ENCODE measurements around the gene CTPS2.
"Not testable (repeated sequence)": the region's sequence is repeated elsewhere in the genome, so short reads cannot be mapped to it uniquely, and the experiment has no call there.

CTPS2 gene, protein sequence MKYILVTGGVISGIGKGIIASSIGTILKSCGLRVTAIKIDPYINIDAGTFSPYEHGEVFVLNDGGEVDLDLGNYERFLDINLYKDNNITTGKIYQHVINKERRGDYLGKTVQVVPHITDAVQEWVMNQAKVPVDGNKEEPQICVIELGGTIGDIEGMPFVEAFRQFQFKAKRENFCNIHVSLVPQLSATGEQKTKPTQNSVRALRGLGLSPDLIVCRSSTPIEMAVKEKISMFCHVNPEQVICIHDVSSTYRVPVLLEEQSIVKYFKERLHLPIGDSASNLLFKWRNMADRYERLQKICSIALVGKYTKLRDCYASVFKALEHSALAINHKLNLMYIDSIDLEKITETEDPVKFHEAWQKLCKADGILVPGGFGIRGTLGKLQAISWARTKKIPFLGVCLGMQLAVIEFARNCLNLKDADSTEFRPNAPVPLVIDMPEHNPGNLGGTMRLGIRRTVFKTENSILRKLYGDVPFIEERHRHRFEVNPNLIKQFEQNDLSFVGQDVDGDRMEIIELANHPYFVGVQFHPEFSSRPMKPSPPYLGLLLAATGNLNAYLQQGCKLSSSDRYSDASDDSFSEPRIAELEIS

DNA sequence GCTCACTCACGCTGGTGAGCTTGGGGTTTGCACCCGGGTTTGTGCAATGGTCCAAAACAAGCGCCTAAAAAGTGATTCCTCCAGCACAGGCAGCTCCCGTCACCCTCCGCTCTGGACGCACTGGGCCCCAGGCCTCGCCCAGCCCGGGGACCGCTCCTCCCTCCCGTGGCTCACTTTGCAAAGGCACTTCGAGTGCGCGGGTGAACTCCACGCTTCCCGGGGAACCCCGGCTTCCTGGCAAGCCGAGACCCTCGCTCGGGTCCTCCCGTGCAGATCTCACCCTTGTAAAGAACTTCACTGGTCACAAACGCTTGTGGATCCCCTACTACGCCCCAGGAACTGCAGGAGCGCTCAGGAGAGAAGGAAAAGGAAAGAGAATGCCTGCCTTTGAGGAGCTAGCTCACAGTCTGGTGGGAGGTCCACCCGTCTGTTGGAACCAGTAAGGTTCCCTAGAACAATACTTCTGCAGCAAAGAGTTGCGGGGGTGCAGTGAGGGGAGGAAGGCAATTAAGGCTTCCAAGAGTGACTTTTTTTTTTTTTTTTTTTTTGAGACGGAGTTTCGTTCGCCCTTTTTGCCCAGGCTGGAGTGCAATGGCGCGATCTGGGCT lies at the start of gene CTPS2:
Gene CTPS2, minus strand, starts transcription at position 122 of the 608 bp plus-strand sequence. CDS start 9,767 bp downstream, outside the sequence.
- peak; percentile 27 for DNase-seq

DNA sequence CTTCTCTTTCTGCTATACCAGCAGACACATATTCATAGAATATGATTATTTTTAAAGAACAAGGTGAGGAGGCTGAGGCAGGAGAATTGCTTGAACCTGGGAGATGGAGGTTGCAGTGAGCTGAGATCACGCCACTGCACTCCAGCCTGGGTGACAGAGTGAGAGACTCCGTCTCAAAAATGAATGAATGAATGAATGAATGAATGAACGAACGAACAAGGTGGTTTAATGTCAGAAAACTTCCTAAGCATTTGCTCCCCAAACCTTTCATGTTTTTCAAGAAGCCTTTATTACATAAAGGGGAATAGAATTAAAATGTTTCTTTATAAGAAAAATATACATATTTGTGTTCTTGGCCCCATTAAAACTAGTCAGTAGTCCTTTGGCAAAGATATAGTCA lies 49.0 kb upstream of the CTPS2 start:
- not testable (repeated sequence) for DNase-seq

DNA sequence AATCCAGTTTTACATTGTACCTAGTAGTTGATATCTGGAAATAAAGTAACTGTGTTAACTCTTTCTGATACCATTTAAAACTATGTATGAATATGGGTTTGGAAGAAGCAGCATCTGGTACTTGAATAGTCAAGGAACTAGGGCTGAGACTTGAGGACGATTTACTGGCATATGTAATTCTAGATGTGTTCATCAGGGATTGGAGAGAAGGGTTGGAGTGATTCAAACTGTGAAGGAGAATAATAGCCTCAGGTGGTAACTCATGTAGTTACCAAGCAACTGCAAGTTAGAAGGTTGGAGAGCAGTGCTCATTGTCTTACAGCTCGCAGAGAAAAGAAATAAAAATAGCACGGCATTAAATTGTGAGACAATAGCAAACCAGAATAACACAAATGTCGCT lies 44.3 kb upstream of the CTPS2 start:
- DNase-seq: no peak

DNA sequence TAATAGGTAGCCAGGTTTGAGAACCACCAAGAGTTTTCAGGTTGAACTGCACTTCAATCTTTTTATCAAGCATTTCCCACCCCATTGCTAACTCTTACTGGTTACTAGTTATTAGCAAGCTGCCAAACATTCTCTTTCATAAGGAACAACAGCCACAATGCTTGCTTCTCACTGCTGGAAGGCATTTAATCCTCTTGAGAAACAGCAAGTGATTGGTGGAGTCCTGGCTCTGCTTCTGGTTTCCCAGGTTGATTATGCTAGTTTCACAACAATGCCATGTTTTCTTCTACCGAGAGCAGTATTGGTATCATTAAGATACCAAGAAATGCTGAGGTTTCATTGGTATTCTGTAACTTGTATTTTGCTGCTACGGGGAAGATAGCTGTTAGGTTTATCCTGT lies 41.5 kb upstream of the CTPS2 start:
- no peak for DNase-seq

DNA sequence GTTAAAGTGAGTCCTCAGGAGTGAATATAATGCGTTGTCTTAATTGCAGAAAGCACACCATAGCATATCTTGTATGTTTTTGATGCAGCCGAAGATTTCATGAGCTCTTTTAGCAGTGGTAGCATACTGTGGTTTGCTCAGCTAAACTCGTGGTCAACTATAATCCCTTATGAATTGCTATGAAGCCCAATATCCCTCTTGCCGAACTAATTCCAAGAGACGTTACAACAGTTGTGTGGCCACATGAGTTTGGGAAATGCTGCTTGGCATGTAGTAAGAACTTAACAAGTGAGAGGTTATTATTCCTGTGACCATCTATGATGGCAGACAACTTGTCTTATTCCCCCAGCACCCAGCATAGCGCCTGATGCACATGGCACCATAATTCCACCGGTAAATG lies 37.7 kb upstream of the CTPS2 start:
- DNase-seq: no peak

DNA sequence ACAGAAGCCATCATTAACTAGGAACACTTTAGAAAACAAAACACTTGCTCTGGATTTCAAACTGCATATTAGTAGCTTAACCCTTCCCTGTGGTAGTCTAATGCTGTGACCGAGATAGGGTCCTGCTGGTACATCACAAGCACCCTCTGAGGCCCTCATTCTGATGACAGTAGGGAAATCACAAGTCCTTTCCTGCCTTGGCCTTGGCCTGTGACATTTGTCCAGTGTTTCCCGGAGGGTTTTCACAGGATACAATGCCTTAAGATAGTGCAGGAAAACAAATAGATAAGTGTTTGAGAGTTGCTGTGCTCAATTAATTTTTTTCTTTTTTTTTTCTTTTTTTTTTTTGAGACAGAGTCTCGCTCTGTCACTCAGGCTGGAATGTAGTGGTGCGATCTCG lies 36.0 kb upstream of the CTPS2 start:
- no peak for DNase-seq

DNA sequence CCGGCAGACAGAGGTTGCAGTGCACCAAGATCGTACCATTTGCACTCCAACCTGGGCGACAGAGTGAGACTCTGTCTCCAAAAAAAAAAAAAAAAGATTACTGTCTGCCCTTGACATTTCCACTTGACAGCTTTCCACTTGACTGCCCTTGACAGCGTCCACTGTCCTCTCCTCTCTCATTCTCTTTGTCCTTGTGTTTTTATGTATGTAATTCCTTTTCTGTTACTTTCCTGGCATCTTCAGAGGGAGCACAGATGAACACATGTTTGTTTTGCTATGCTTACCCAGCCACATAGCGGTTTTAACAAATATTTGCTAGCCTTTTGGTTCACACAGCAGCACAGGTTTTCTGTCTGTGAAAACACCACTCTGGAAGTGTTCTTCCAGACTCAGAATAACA lies 33.2 kb upstream of the CTPS2 start:
- DNase-seq: no peak

DNA sequence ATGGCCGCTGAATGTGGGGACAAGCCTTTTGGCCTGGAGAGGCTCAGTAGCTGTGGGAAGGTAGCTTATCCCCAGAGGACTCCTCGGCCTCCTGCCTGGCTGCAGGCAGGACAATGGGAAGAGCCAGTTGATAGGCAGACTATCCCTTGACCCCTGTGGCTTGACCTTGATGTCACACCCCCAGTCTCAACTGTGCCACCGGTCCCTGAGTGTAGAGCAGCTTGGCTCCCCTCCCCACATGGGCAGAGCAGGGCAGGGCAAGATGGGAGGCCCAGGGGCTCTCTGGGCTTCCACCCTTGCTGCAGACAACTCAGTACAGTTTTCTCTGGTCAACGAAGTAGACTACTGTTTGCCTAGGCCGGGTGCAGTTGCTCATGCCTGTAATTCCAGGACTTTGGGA lies 32.6 kb upstream of the CTPS2 start:
- no peak for DNase-seq

DNA sequence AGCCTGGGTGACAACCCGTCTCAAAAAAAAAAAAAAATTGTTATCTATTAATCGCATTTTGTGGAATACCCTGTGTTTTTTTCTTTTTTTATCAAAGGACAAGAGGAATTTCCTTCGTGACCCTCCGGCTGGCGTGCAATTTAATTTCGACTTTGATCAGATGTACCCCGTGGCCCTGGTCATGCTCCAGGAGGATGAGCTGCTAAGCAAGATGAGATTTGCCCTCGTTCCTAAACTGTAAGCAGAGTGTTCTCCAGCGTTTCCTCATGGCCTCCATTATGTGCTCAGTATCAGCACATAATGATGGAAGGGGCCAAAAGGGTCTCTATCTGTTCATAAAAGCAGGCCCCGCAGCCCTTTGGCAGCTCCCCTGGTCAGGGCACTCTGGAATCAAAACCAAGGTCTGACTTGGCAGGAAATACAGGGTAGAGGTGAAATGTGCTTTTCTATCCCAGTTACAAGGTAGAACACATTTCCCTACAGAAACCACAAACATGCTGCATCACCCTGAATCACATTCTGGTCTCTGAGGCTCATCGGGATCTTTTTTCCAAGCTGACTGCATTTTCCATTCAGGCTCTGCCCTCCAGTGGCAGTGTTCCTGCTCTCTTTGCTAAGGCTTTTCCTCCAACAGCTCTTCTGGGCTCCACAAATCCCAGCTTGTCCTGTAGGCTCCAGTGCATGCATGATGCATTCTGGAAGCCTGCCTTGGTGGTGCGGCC lies 31.3 kb upstream of the CTPS2 start:
- no peak for DNase-seq

DNA sequence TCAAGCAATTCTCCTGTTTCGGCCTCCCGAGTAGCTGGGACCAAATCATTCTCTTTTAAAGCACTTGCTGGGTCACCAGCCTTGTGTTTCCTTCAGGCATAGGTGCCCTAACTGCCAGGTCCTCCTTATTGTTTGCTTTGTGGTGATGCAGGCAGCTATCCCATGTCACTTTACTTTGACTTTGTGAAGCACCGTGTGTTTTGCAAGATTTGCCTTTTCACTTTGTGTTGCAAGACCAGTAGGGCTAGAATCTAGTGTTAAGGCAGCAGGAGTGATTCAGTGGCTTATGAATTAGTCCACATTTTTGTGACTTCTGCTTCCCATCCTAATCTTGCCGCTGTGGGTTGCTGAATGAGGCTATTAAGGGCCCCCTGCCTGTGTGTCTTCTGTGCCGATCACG lies 27.1 kb upstream of the CTPS2 start:
- no peak for DNase-seq

DNA sequence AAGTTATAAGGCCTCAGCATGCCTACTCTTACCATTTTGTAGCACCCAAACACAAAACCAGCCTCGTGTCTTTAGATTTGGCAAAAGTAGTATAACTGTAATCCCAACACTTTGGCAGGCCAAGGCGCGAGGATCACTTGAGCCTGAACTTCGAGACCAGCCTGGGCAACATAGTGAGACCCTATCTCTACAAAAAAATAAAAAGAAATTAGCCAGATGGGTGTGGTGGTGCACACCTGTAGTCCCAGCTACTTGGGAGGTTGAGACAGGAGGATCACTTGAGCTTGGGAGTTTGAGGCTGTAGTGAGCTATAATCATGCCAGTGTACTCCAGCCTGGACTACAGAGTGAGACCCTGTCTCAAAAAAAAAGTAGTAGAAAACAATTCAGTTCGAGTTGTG lies 24.6 kb upstream of the CTPS2 start:
- DNase-seq: no peak

DNA sequence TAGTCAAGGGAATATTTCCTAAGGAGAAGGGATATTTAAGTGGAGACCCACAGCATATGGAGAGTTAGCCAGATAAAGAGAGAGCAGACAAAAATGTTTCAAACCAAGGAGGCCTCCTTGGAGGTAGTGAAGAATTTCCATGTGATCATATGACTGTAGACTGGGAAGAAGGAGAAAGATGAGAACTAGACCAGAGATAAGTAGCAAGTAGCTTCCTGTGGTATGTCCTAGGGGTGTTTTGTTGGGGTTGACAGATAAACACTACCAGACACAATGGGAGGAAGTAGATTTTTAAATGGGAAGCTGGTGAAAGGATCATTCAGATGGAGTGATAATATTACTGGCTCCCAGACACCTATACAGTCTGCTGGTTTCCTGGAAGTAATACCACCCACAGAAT lies 20.5 kb upstream of the CTPS2 start:
- DNase-seq: no peak

DNA sequence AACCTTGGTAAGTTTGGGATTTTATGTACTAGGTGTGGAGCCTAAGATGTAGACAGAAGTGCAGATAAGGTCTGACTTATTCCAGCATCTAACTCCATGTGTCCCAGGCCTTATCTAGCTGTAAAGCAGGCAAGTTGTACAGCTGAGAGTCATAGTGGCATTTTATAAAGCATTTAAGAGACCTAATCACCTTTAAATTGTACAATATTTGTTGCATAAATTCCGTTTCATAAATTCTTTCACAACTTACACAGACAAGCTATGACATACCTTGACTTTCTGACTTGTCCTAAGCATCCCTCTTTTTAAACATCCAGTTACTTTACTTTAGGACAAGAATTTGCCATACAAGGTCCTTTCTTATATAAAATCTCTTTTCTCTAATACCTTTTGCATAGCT lies 18.0 kb upstream of the CTPS2 start:
- DNase-seq: no peak

DNA sequence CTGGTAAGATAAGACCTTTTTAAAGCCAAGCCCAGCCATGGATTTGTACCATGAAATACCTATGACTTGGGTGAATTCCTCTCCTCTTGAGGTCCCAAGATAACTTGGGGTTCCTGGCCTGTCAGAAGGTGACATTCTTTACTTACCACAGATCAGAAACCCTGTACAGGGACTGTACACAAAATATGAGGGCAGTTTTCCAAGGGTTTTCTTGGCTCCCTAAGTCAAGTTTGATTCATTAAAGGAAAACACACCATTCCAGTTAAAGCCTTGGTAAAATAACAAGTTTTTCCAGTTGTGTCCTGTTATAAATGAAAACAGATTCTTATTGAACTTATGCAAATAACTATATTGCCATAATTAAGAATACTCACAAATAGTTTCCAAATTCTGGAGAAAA lies 15.2 kb upstream of the CTPS2 start:
- DNase-seq: no peak

DNA sequence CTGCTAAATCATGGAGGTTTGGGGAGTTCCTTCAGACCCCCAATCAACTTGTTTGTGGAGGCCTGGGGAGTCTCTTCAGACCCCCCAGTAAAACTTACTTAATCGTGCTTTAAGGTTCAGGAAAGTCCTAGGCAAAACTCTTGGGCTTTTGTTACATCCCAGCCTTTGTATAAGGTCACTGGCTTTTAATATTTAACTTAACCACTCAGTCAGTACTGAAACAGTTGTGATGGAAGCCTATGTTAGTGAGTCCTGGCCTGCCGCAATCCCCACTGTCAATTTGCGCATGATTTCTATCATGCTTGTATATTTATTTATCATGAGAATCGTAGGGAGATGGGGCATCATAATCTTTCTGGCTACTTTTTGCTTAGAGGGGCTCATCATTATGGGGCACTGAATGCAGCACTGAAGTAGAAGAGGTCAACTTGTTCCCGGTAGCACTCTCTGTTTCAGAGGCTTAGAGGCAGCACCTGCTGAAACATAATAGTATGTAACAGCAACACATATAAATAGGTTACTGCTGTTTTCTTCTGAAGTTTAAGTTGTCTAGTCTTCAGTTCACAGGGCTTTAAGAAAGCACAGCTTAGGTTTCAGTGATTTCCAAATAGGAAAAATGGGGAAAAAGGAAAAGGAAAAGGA lies 14.0 kb upstream of the CTPS2 start:
- not testable (repeated sequence) for DNase-seq

DNA sequence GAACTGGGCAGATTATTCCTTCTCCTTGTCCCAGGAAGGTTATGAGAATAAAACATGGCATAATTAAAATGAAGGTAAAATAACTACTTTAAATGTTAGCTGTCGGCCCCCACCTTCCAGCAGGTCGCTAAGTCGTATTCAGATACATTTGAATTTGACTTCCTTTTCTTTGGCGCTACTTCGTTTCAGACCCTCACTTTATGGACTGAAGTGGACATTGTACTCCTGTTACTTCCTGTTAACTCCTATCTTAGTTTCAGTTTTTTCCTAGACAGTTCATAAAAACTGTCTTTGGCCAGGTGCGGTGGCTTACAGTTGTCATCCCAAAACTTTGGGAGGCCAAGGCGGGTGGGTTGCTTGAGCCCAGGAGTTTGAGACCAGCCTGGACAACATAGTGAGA lies 12.6 kb upstream of the CTPS2 start:
- DNase-seq: no peak

DNA sequence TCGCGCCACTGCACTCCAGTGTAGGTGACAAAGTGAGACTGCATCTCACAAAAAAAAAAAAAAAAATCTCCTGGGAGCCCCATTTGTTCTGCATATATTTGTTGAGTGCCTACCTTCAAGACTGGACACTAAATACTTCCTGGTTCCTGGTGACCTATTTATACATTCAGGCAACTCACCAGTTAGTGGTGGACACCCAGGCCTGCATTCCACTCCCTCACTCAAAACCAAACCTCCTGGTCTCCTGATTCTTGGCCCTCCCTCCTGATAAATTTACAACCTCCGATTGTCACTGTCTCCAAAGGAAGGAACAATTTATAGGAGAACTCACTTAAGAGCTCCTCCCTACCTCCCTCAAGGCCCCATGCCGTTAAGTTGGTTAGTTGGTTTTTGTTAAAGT lies 10.0 kb upstream of the CTPS2 start:
- no peak for DNase-seq

DNA sequence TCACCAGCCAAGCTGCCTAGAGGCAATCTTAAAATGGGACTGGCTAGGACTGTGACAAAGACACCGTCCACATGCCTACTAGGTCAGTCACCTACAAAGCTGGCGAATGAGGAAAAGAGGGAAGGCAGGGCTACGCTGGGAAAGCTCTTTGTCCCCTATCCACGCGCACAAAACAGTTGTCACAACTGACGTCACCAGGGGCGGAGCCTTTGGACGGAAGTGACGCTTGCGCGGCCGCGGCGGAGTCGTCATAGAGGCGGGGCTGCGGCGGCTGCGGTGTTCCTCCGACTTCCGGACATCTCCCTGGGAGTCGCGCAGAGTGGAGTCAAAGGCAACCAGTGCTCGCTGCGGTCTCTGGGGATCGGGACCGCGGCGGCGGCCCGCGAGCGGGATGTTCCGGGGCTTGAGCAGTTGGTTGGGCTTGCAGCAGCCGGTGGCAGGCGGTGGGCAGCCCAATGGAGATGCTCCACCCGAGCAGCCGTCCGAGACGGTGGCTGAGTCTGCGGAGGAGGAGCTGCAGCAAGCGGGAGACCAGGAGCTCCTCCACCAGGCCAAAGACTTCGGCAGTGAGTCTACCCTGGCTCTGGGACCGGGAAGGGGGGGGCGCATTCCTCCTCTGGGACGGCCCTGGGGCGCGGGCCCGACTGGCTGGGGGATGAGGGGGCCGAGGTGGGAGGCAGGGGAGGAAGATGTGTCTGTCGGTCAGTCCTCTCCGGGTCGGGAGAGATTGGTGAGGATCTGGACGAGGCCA lies 7.0 kb upstream of the CTPS2 start, which contains the start of gene SYAP1:
Gene SYAP1, plus strand, starts transcription at position 279 of the 751 bp plus-strand sequence. Its CDS starts 113 bp downstream, at position 392.
- peak; percentile 97 for DNase-seq

DNA sequence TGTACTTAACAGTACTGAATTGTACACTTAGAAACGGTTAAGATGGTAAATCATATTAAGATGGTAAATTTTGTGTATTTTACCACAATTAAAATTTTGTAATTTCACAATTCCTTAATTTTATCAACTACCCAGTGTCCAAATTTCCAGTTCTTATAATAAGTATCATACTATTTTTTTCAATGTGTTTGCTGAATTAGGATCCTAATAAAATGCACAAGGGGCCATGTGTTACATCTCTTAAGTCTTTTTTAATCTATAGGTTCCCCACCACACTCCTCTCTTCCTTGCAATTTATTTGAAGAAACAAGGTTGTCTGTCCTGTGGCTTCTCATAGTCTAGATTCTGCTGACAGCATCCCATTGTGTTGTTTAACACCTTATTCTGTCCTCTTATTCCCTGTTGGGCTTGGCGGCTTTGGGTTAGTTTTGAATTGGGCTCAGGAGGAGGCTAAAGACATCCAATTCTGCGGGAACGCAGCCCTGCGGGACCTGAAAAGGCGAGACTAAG lies 6.4 kb upstream of the CTPS2 start:
- no peak for DNase-seq

DNA sequence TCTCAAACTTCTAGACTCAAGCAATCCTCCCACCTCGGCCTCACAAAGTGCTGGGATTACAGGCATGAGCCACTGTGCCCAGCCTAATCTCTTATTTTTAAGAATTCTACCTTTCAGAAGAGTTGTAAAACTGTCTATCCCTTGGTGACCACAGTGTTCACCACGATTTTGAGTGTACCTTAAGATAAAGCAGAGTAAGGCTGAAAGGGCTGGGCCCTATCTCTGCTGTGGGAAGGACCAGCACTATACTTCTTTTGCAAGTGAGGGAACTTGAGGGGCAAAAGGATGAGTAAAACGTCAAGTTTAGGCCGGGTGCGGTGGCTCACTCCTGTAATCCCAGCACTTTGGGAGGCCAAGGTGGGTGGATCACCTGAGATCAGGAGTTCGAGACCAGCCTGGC lies 4.0 kb upstream of the CTPS2 start:
- DNase-seq: not testable (repeated sequence)

DNA sequence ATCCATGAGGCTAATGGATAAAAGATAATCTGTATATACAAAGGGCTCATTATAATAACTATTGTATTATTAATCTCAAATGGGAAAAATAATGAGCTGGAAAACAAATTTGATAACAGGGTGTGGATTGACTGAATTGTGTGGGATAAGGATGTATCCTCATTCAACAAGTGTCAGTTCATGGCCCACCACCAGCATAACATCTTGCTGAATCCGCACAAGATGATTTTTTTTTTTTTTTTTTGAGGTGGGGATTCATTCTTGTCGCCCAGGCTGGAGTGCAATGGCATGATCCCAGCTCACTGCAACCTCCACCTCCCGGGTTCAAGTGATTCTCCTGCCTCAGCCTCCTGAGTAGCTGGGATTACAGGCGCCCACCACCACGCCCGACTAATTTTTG lies 3.2 kb upstream of the CTPS2 start:
- not testable (repeated sequence) for DNase-seq

DNA sequence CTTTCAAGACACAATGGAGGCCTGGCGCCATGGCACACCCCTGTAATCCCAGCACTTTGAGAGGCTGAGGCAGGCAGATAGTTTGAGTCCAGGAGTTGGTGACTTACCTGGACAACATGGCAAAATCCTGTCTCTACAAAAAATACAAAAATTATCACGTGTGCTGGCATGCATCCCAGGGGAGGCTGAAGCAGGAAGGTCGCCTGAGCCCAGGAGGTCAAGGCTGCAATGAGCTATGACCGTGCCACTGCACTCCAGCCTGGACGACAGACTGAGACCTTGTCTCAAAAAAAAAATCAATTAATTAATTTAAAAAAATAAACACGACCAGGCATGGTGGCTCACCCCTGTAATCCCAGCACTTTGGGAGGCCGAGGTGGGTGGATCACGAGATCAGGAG lies 2.0 kb upstream of the CTPS2 start:
- DNase-seq: no peak

Data from activated CD8-positive, alpha-beta memory T cell treated with anti-CD3 and anti-CD28 coated beads, Interleukin-2, amount 50 U/mL, for 4 hours (primary cell).